GM13976 (cell line): ENCODE data around the gene FIG4.
"Not testable (repeated sequence)": the region's sequence is repeated elsewhere in the genome, so short reads cannot be mapped to it uniquely, and the experiment has no call there.

Experiments used
- DNase-seq: peaks from one replicate; pipeline ENCODE4 v3.0.0; 2012; ENCODE audit warnings: low spot score
- CTCF ChIP-seq: IDR thresholded peaks from 2 replicates; pipeline ENCODE4 v1.5.1; 2012; ENCODE audit warnings: borderline replicate concordance, mild to moderate bottlenecking; ENCODE audit not compliant: insufficient read depth; ENCODE audit errors: extremely low read depth, missing control alignments, control extremely low read depth
- in situ Hi-C: fragments of 300-500 bp; cut with MboI; formaldehyde crosslinking; loops from one replicate; pipeline ENCODE4 v1.12.0; 2022; ENCODE audit warnings: low sequenced_read_pairs, mixed read lengths, inconsistent platforms; ENCODE audit not compliant: unreplicated experiment

Gene FIG4

GRCh38 chr6:109854541-109855308 lies 163.6 kb downstream of the FIG4 start:
- DNase-seq: no peak
- TF ChIP-seq CTCF: no peak
- in situ Hi-C loops: no loop called here

- in situ Hi-C loops, DNase-seq: not testable (repeated sequence)
Measured at GRCh38 chr6:109855476-109856040, 164.5 kb downstream of the FIG4 start.

- in situ Hi-C loops: no loop called here
- TF ChIP-seq CTCF: no peak
- no peak for DNase-seq
Measured at GRCh38 chr6:109861946-109862345, 170.8 kb downstream of the FIG4 start.

GRCh38 chr6:109864050-109864449 lies 173.0 kb downstream of the FIG4 start:
- in situ Hi-C loops: no loop called here
- no peak for TF ChIP-seq CTCF

DNA sequence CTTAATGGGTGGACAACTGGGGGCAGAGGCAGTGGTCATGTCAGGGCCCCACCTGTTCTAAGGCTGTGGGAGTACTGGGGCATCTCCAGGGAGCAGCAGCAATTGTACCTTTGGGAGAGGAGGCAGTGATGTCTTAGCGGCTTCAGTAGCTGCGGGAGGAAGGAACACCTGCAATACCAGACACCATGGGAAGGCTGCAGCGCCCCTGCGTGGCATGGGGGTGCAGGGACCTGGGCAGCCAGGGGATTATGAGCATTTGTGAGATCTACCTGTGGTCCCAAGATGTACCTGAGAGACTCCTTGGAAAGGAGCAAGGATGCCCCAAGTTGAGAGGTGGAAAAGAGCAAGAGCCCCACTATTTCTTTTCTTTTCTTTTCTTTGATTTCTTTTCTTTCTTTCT lies 174.9 kb downstream of the FIG4 start:
- no peak for TF ChIP-seq CTCF
- in situ Hi-C loops: no loop called here
- no peak for DNase-seq

More at GRCh38 chr6:109864050-109864449, 173.0 kb downstream of the FIG4 start:
- no peak for DNase-seq

DNA sequence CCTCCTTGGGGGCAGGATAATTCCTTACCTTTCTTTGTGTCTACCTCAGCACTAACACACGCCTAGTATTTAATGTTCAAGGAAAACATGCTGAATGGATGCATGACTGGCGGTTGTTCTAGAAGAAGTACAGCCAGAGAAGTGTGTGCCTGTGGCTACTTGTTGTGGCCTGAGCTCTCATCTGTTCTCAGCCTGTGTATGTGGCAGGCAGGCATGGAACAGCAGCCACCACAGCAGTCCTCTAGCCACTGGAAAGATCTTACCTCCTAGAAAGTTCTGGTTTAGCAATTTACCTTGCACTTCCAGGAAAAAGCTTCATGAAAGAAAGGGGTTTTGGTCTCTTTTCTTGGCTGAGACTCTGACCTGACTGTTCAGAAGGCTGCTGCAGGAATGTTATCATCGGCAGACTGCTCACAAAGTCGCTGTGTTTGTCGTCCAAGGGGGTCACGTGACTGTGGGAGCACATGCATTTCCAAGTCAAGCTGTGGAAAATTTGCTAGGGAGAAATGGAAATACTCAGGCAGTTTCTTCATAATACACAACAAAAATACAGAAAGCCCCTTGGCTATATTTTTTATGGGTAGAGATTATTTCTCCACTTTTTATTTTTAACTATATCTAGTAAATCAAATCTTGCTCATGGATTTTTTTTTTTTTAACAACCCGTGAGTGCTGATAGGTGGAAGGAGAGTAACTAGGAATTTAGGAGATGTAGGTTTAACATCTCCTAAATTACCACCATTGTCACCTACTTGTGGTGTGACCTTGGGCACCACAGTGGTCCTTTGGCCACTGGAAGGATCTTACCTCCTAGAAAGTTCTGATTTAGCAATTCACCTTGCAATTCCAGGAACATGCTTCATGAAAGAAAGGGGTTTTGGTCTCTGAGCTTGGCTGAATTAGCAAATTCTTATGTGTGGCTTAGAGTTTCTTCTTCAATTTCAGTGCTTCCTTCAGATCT lies 176.2 kb downstream of the FIG4 start:
- in situ Hi-C loops: no loop called here
- TF ChIP-seq CTCF: no peak

More for the DNA sequence above, 176.2 kb downstream of the FIG4 start:
- DNase-seq: no peak
